ENCODE data around the gene DHX34.

The DHX34 gene

DNA sequence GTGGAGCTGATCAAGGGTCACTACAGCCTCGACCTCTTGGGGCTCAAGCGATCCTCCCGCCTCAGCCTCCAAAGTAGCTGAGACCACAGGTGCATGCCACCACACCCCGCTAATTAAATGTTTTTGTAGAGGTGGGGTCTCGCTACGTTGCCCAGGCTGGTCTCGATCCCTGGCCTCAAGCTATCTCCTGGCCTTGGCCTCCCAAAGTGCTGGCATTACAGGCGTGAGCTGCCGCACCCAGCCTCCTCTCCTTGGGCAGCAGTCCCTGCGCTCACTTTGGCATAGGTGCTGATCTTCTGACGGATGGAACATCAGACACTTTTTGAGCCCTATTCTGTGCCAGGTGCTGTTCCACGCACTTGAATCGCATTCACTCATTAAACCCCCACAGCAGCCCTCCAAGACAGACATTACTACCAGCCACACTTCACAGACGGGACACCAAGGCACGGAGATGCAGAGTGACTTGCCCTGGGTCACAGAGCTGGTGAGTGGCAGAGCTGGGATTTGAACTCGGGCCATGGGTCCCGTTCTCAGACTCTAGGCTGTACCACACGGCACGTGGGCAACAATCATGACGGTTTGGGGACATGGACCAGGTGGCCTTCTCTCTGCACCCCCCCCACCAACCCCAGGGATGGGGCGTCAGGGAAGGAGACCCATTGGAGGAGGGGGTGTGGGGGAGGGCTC lies 67.0 kb downstream of the DHX34 start:
- in situ Hi-C loops (cut with HindIII; ENCODE audit: low sequenced_read_pairs), result no loop called here

DNA sequence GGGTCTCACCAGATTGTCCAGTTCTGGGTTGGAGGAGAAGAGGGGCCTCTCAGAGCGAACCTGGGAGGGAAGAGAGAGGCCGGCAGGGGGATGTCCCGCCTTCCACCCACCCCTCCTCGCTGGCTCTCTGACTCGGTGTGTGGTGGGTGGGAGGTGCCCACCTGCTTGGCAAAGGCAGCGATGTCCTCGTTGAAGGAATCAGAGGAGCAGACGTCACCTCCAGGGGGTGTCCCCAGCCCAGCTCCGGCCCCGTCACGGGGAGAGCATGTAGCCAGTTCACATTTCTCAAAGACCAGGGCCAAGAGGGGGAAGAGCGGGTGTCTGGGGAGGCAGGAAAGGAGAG lies 67.5 kb downstream of the DHX34 start:
- in situ Hi-C loops (cut with HindIII; ENCODE audit: low sequenced_read_pairs), result no loop called here

DNA sequence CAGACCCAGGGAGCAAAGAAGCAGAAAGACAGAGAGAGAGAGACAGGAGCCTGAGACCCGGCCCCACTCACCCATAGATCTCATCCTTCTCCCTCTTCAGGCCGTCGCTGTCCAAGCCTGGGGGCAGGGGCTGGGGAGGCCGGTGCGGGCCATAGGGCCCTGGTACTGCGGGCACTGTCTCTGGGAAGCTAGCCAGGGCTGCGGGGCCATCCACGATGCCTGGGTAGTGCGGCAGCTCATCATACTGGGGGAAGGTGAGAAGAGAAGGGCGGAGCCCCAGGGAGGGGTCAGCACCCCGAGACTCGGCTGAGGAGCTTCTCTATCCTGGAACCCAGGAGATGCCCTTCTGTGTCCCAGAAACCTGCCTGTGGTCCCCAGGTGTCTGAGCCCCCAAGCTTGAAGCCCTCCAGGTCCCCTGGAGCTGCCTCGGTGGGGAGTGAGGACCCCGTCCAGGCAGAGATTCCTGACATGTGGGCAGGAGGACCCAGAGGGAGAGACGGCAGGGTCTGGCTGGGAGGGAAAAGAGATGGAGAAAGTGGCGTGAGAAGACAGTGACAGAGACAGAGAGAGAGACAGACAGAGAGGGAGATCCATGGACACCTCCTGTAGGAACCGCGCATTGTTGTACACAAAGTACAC lies 68.1 kb downstream of the DHX34 start:
- in situ Hi-C loops (cut with HindIII; ENCODE audit: low sequenced_read_pairs), result no loop called here

DNA sequence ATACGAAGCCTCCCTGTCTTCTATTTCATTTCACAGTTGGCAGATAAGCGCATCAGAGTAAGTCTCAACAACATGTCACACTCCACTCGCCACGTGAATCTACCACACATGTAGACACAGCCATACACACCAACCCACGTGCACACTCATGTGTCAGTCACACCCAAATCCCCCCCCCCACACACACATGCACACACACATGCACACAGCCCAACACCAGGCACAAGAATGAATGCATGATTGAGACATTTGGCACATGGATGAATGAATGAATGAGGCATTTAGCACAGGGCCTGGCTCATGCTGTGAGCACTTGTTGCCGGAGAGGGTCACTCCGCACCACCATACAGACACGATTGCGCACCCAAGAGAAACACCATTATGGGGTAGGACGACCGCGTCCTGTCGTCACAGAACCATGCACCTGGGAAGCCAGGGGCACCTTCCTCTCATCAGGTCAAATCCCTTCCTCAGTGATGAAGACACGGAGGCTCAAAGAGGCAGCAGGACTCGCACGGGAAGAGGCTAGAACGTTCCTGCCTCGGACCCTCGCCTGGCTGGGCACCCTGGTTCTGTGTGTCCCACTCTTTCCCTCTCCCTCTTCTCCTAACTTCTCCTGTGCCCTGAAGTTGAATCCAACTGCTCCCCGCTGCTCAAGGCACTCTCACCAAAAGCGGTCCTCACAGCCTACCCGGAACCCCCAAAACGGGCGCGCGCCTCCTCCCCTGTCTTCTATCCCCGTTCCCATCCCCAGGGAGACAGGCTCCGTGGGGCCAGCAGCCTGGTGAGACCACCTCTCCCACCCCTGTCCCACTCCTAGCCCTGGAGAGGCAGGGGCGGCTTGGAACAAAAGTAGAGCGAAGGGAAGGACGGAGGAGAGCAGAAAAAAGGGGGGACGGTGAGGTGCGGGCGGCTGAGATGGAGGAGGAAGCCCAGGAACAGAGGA lies 68.9 kb downstream of the DHX34 start:
- in situ Hi-C loops (cut with HindIII; ENCODE audit: low sequenced_read_pairs), result no loop called here

DNA sequence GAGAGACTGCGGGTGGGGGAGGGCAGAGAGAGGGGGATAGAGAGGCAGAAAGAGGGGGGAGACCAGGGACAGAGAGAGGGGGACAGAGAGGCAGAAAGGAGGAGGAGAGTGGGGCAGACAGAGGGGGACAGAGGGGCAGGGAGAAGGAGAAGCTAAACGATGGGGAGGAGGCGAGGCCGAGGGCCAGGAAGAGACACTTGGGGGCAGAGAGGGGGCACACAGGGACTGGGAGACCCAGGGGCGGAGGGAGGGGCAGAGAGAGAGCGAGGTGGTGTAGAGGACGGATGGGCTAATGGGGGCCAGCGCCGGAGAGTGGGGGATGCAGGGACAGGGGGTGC lies 69.5 kb downstream of the DHX34 start:
- in situ Hi-C loops (cut with HindIII; ENCODE audit: low sequenced_read_pairs), result no loop called here

DNA sequence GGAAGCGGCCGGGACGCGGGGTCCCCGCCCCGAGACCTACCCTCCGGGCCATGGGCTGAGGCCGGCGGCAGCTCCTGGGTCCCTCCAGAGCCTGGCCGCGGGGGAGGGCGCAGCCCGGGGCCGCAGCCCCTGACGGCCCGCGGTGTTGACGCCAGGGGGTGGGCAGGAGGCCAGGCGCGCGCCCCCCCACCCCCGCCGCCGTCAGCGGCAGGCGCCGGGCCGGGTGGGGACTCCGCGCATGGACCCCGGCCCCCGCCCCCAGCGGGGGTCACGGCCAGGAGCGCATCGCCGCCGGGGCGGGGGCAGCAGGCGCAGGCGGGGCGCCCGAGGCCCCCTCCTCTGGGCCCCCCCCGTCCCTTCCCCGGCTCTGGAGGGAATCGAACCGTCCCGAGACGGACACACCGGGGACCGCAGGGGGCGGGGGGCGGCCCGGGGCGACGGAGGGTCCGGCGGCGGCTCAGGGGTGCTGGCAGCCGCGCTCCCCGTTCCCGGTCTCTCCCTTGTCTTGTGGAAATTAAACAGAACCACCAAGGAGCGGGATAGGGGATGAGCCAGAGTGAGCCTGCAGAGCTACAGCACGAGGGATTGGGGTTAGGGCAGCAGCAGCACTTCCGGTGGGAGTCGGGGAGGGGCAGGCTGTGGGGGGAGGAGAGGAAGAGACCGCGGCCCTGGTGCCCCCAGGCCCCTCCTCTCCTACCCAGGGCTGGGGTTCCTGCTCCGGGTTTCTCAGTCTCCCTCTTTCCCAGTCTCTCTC lies 70.1 kb downstream of the DHX34 start, which contains the start of gene MEIS3:
TSS of gene MEIS3 (minus strand) at position 498 of the 754 bp plus-strand sequence. CDS start at position 52, 446 bp downstream.
- in situ Hi-C loops (cut with HindIII; ENCODE audit: low sequenced_read_pairs), result no loop called here

DNA sequence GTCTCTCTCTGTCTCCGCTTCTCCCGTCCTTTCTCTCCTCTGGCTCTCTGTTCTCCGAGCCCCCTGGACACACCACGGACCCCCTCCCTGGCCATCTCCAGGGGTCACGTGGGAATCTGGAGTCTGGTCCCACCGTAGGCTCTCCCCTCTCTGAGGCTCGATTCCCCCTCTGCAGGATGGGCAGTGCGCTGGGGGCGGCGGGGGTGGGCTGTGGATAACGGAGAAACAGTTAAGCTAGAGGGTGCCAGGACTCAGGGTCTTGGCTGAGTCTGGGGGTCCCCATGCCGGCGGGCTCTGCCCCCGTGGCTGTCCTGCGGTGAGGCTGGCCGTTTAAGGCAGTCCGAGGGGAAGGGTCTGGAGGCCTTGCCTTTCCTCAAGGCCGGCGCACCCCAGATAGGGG lies 70.7 kb downstream of the DHX34 start:
- in situ Hi-C loops (cut with HindIII; ENCODE audit: low sequenced_read_pairs), result no loop called here

DNA sequence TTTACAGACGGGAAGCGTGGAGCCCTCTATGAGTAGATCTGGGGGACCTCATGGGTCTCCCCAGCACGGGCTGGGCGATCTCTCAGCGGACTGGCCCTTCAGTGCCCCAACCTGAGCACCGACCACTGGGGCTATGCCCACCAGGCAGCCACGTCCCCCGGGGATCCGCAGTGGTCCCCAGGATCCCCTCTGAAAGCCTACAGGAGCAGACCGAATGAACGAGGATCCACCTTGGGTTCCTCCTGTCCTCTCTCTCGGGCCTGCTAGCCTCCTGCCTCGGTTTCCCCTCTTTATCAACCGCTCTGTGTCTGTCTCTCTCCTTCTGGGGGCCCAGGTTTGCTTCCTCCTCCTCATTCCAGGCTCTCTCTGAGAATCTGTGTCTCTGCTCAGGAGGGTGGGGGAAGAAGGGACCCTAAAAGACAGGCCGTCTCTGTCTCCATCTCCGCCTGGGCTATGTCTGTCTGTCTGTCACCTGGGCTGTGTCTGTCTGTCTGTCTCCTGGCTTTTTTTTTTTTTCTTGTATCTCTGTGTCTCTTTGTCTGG lies 72.2 kb downstream of the DHX34 start:
- in situ Hi-C loops (cut with HindIII; ENCODE audit: low sequenced_read_pairs), result no loop called here

DNA sequence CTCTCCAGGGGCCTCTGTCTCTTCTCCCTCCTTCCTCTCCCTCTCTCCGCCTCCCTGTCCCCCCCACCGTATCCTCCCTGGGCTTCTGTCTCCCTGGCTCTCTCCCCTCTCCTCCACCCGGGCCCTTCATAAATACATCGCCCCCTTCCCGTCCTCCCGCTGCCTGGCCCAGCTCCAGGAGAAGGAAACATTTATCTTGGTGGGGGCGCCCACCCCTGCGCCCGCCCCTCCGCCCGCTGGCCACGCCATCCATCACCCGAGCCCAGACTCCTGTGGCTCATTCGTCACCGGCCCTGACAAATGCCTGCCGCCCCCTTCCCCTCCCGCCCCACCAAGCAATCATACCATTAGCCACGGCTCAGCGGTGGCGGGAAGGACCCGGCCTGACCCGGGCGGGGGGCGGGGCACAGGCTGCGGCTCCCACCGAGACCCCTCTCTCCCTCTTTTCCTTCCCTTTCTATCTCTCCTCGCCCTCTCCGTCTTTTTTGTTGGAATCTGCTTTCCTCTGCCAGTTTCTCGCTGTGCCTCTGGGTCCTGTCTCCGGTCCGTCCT lies 72.8 kb downstream of the DHX34 start:
- in situ Hi-C loops (cut with HindIII; ENCODE audit: low sequenced_read_pairs), result no loop called here

DNA sequence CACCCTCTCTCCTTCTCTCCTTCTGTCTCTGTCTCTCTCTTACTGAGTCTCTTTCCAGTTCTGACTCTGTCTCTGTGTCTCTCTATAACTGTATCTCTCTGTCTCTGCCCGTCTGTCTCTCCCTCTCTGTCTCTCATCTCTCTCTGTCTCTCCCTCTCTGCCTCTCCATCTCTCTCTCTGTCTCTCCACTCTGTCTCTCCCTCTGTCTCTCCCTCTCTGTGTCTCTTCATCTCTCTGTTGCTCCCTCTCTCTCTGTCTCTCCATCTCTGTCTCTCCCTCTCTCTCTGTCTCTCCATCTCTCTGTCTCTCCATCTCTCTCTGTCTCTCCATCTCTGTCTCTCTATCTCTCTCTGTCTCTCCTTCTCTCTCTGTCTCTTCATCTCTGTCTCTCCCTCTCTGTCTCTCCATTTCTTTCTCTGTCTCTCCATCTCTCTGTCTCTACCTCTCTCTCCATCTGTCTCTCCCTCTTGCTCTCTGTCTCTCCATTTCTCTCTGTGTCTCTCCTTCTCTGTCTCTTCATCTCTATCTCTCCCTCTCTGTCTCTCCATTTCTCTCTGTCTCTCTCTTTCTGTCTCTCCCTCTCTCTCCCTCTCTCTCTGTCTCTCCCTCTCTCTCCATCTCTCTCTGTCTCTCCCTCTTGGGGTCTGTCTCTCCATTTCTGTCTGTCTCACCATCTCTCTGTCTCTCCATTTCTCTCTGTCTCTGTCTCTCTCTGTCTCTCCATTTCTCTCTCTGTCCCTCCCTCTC lies 73.5 kb downstream of the DHX34 start:
- in situ Hi-C loops (cut with HindIII; ENCODE audit: low sequenced_read_pairs), result no loop called here

DNA sequence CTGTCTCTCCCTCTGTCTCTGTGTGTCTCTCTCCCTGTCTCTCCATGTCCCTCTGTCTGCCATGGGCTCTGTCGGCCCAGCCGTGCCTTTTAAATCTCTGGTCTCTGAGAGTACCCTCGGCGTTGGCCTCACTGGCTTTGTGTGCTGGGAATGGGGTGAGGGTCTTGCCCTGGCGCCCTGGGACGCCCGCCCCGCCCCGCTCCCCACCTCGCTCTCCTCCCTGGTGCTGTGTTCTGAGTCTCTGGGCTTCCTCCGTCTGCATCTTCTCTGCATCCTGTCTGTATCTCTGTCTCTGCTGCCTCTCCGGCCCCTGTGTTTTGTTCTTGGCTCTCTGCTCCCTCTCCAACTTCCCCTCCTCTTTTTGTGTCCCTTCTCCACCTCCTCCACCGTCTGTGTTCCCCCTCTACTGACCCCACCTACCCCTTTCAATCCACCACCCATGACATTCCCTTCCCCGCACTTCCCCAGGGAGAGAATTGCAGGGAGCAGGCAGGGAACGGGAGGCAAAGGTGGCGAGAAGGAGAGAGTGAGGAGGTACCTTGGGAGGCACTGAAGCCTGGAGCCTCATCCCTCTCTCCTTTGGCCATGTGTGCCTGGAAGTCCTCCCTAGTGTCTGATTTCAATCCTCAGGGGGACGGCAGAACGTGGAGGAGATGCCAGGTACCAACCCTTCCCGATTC lies 74.2 kb downstream of the DHX34 start:
- in situ Hi-C loops (cut with HindIII; ENCODE audit: low sequenced_read_pairs), result no loop called here

DNA sequence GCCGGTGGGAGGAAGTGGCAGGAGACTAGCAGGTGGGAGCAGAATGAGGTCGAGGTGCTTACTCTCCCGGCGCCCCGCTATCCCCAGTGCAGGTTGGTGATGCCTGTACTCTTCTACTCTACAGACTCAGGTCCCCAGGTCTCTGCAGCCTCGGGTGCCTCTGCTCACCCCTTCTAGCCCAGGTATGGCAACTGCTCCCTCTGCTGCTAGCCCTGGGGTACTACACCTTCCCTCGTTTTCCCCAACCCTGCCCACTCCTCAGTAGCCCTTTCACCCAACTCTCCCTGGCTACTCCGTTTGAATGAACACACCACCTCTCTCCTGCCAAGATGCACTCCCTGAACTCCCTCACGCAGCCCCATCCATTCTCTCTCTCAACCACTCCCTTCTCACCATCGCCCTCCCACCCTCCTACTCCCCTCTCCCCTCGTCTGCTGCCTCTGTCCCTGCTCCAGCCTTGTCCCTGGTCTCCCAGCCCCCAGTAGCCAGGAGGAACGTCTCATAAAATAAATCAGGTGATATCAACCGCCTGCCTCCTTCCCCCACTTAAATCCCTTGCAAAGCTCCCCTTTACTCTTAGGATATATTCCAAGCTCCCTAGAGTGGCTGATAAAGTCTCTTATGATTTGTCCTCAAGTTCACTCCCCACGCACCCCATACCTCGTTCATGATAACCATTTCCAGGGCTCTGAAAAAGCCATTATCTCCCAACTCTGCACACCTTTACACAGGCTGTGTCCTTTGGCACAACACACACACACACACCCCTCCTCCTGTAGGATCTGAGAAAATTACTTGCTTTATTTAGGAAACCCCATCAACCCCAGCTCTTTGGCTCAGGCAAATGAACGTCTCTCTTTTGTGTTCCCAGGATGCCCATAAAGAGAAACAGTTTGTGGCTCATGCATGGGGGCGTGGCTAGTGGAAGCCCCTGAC lies 78.4 kb downstream of the DHX34 start:
- in situ Hi-C loops (cut with HindIII; ENCODE audit: low sequenced_read_pairs), result no loop called here

DNA sequence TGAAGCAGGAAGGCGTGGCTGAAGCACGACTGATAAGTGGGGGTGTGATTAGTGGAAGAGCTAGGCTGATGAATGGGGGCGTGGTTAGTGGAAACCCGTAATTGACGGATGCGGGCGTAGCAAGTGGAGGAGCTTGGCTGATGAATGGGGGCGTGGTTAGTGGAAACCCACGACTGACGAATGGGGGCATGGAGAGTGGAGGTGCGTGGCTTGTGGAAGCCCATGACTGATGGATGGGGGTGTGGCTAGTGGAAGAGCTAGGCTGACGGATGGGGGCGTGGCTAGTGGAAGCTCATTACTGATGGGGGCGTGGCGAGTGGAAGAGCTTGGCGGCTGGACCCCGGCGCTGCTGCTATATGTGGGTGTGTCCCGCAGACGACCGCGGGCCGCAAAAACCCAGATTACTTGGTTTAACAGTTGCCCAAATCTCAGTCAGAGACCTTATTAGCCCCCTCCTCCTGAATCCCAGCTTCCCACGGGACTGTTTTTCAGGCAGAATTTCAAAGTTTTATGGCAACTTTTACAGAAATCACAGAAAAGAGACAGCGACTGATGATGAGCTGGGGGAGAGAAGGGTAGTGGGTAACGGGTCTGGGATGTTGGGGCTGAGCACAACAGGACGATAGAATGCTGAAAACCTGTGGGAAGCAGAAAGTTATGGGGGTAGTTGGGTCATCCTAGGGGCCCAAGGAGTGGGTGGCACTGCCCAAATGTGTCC lies 79.2 kb downstream of the DHX34 start:
- in situ Hi-C loops (cut with HindIII; ENCODE audit: low sequenced_read_pairs), result no loop called here

DNA sequence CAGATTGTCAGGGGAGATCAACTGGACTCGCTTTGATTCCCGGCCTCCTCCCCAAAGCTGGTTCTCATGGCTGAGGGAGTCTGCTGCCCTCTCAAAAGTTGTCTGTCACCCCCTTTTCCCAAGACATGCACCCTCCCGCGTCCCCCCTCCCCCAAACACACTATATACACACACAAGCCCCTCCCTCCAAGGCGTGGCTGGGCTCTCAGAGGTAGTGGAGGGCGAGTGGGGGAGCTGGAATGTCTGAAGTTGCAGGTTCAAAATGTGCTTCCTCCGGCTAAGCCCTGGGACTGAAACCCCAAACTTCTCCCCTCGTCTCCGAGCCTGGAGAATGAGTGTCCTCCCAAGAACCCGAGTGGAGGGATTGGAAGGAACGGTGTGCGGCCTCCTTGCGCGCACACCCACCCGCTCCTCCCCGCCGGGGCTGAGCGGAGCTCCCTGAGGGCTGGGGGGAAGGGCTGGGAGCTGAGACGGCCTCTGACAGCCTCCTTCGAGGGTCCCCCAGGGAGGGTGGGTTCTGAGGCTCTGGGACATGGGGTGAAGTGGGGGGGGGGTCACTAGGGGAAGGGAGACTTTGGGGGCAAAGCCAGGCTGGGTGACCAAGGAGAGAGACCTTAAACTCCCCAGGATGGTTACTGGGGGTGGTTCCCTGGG lies 80.2 kb downstream of the DHX34 start:
- in situ Hi-C loops (cut with HindIII; ENCODE audit: low sequenced_read_pairs), result no loop called here

DNA sequence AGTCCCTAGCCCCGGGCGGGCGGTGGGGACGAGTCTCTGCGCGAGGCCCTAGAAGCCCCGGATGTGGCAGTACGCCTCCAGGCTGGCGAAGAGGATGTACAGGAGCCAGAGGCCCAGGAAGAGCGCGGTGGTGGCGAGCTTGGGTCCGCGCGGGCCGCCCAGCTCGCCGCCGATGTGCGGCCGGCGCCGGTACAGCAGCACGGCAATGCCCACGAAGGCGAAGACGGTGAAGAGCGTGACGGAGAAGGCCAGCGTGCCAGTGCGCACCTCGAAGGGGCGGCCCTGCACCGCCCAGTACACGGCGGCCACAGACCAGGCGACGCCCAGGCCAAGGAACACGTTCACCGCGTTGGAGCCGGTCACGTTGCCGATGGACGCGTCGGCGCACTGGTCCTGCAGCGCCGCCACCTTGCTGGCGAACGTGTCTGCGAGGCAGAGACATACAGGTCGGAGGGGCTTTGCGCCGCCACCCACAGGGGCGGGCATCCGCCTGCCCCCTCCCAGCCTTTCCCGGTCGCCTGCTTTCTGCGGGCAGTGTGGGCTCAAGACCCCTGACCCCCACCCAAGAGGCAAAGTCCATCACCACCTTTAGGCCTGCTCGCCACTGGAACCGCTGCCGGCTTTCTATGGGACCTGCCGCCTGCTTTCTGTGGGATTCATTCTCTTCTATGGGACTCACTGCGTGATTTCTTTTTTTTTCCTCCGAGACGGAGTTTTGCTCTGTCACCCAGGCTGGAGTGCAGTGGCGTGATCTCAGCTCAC lies 81.1 kb downstream of the DHX34 start:
- in situ Hi-C loops (cut with HindIII; ENCODE audit: low sequenced_read_pairs), result no loop called here

DNA sequence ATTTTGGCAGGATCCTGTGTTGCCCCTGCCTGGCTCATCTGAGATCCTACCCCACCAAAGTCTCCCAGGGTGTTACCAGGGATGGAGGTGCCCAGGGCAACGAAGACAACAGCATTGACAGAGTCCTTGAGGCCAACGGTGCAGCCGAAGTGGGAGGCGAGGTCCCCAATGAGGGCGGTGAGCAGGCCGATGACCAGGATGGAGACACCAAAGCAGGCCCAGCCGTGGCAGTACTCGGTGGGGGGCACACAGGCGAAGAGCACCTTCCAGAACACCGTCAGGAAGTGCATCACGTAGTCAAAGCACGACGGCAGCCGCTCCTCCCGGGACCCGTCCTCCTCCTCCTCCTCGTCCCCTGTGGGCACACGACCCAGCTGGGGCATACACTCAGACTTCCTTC lies 83.0 kb downstream of the DHX34 start:
- in situ Hi-C loops (cut with HindIII; ENCODE audit: low sequenced_read_pairs), result no loop called here
